Sigmoid colon (tissue), 4 donors: ENCODE results near the gene MBLAC1.

ENCODE experiments used
- POLR2A ChIP-seq, 2 donors: fragments of 450-650 bp; IDR thresholded peaks; one replicate each; pipeline ENCODE4 v1.6.1; 2016; ENCODE audit warnings: antibody characterized with exemption in 2 of 2, mild to moderate bottlenecking in 2 of 2, moderate library complexity in 2 of 2
- POLR2AphosphoS5 ChIP-seq, 4 donors: sonication (generic); formaldehyde crosslinking; IDR thresholded peaks; one replicate each; pipeline ENCODE4 v1.6.1; 2017; ENCODE audit warnings: antibody characterized with exemption in 4 of 4
- TF ChIP-seq, protein P1 (sequence below), 4 experiments: fragments of 450-650 bp in 3 of 4; fragments of 200-600 bp in 1 of 4; IDR thresholded peaks; one replicate each; pipeline ENCODE4 v1.5.1; 2016 to 2019; ENCODE audit warnings: antibody characterized with exemption in 4 of 4, mild to moderate bottlenecking in 3 of 4, moderate library complexity in 2 of 4

DNA sequence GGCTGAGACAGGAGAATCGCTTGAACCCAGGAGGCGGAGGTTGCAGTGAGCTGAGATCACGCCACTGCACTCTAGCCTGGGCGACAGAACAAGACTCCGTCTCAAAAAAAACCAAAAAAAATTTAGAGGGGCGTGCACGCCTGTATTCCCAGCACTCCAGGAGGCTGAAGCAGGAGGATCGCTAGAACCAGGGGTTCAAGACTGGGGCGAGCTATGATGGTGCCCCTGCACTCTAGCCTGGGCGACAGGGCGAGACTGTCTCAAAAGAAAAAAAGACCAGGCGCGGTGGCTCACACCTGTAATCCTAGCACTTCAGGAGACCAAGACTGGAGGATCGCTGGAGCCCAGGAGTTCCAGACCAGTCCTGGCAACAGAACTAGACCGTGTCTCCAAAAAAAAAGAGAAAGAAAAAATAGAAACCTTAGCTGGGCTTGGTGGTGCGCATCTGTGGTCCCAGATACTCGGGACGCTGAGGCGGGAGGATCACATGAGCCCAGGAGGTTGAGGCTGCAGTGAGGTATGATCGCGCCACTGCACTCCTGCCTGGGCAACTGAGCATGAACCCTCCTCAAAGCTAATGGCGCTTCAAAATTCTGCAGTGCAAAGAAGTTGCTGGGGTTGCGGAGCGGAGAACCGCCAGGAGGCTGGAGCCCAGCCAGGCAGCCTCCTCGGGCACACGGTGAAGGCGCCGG lies 382 bp upstream of the MBLAC1 start:
- TF ChIP-seq, protein P1, sequence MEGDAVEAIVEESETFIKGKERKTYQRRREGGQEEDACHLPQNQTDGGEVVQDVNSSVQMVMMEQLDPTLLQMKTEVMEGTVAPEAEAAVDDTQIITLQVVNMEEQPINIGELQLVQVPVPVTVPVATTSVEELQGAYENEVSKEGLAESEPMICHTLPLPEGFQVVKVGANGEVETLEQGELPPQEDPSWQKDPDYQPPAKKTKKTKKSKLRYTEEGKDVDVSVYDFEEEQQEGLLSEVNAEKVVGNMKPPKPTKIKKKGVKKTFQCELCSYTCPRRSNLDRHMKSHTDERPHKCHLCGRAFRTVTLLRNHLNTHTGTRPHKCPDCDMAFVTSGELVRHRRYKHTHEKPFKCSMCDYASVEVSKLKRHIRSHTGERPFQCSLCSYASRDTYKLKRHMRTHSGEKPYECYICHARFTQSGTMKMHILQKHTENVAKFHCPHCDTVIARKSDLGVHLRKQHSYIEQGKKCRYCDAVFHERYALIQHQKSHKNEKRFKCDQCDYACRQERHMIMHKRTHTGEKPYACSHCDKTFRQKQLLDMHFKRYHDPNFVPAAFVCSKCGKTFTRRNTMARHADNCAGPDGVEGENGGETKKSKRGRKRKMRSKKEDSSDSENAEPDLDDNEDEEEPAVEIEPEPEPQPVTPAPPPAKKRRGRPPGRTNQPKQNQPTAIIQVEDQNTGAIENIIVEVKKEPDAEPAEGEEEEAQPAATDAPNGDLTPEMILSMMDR (IDR thresholded peaks at IDR 0.05): no peak
- TF ChIP-seq POLR2AphosphoS5 (IDR thresholded peaks at IDR 0.05): no peak
- no peak for TF ChIP-seq POLR2A (IDR thresholded peaks at IDR 0.05)
